WTC11 (cell line): ENCODE results near the gene LOXL4.

Source experiments
- CTCF ChIP-seq: fragments of 200-600 bp; IDR thresholded peaks from 2 replicates; pipeline ENCODE4 v1.8.0; 2022; ENCODE audit warnings: antibody characterized with exemption
- E2F1 ChIP-seq: sonication (generic); formaldehyde crosslinking; IDR thresholded peaks from 2 replicates; pipeline ENCODE4 v1.8.0; 2022; ENCODE audit warnings: mild to moderate bottlenecking, missing genetic modification reagents
- E2F5 ChIP-seq: sonication (generic); formaldehyde crosslinking; IDR thresholded peaks from 2 replicates; pipeline ENCODE4 v1.8.1; 2022; ENCODE audit warnings: mild to moderate bottlenecking, moderate library complexity, missing genetic modification reagents
- MAX ChIP-seq: sonication (generic); formaldehyde crosslinking; IDR thresholded peaks from 2 replicates; pipeline ENCODE4 v1.8.0; 2022; ENCODE audit warnings: mild to moderate bottlenecking, missing genetic modification reagents

GRCh38 chr10:98259606-98260315, 8.2 kb downstream of the LOXL4 start:
- no peak for TF ChIP-seq CTCF
- TF ChIP-seq MAX (CRISPR knock-in tag): no peak
- TF ChIP-seq E2F1 (CRISPR knock-in tag): no peak
- no peak for TF ChIP-seq E2F5
